A673 (cell line): ENCODE data around the gene TUBA3D.
"Not testable (repeated sequence)": the region's sequence is repeated elsewhere in the genome, so short reads cannot be mapped to it uniquely, and the experiment has no call there.

Source experiments
- EZH2 ChIP-seq: fragments of 200-600 bp; sonication (generic); IDR thresholded peaks from 2 replicates; pipeline ENCODE4 v1.6.1; 2017; ENCODE audit warnings: borderline replicate concordance, low read depth, mild to moderate bottlenecking, mixed read lengths, antibody characterized with exemption, low read length; ENCODE audit not compliant: poor library complexity, severe bottlenecking
- TF ChIP-seq, protein P1 (sequence below): fragments of 300-800, 200-600 bp; sonication (generic); conservative IDR thresholded peaks from 2 replicates; pipeline ENCODE4 v1.5.1; 2017; ENCODE audit warnings: low read depth, mild to moderate bottlenecking, antibody characterized with exemption, low read length, moderate library complexity, mixed read lengths

DNA sequence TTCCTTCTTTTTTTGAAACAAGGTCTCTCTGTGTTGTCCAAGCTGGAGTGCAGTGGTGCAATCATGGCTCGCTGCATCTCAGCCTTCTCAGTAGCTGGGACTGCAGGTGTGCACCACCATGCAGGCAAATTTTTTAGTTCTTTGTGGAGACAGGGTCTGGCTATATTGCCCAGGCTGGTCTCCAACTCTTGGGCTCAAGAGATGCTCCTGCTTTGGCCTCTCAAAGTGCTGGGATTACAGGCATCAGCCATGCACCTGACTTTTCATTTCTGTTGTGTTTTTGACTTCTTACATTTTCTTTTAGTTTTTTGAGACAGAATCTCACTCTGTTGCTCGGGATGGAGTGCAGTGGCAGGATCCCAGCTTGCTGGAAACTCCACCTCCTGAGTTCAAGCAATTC lies 49.3 kb downstream of the TUBA3D start:
- TF ChIP-seq, protein P1, sequence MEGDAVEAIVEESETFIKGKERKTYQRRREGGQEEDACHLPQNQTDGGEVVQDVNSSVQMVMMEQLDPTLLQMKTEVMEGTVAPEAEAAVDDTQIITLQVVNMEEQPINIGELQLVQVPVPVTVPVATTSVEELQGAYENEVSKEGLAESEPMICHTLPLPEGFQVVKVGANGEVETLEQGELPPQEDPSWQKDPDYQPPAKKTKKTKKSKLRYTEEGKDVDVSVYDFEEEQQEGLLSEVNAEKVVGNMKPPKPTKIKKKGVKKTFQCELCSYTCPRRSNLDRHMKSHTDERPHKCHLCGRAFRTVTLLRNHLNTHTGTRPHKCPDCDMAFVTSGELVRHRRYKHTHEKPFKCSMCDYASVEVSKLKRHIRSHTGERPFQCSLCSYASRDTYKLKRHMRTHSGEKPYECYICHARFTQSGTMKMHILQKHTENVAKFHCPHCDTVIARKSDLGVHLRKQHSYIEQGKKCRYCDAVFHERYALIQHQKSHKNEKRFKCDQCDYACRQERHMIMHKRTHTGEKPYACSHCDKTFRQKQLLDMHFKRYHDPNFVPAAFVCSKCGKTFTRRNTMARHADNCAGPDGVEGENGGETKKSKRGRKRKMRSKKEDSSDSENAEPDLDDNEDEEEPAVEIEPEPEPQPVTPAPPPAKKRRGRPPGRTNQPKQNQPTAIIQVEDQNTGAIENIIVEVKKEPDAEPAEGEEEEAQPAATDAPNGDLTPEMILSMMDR, result not testable (repeated sequence)
- TF ChIP-seq EZH2, result not testable (repeated sequence)
